NT2/D1 (cell line): ENCODE measurements around the gene NASP.

Experiments used
- SUZ12 ChIP-seq: IDR thresholded peaks from 2 replicates; pipeline ENCODE4 v1.6.1; 2011; ENCODE audit not compliant: insufficient read length, insufficient read depth; ENCODE audit errors: extremely low read depth
- YY1 ChIP-seq: IDR thresholded peaks from 2 replicates; pipeline ENCODE4 v1.6.1; 2011; ENCODE audit not compliant: insufficient read length, insufficient read depth
- ZNF274 ChIP-seq: IDR thresholded peaks from 2 replicates; pipeline ENCODE4 v1.6.1; 2011; ENCODE audit warnings: mild to moderate bottlenecking, low read depth, low read length

DNA sequence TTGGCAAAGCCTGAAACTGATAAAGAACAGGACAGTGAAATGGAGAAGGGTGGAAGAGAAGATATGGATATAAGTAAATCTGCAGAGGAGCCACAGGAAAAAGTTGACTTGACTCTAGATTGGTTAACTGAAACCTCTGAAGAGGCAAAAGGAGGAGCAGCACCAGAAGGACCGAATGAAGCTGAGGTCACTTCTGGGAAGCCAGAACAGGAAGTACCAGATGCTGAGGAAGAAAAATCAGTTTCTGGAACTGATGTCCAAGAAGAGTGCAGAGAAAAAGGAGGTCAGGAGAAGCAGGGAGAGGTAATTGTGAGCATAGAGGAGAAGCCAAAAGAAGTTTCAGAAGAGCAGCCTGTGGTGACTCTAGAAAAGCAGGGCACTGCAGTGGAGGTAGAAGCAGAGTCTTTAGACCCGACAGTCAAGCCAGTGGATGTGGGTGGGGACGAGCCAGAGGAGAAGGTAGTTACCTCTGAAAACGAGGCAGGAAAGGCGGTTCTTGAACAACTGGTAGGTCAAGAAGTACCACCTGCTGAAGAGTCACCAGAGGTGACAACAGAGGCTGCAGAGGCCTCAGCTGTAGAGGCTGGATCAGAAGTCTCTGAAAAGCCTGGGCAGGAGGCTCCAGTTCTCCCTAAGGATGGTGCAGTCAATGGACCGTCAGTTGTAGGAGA is 23.7 kb downstream of the NASP start:
- TF ChIP-seq SUZ12 (no peak), ZNF274 (no peak), YY1 (no peak)
